ENCODE data around the gene TTC17.

DNA sequence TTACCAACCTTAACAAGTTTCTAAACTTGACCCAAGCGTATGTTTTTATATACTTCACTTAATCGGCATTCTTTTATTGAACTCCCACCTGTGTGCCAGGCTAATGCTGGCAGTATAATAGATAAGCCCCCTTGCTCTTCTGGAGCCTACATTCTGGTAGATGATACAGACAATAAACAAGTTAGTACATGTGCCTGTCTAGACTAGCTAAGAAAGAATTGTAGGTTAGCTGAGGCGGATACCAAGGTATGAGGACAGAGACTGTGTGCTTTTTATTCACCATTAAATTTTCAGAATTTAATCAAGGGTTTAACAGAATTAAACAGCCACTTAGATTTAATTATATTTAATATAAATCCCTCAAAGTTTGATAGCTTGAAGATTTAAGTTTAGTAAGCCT is 45.7 kb downstream of the TTC17 start:
- TF ChIP-seq, protein P1, sequence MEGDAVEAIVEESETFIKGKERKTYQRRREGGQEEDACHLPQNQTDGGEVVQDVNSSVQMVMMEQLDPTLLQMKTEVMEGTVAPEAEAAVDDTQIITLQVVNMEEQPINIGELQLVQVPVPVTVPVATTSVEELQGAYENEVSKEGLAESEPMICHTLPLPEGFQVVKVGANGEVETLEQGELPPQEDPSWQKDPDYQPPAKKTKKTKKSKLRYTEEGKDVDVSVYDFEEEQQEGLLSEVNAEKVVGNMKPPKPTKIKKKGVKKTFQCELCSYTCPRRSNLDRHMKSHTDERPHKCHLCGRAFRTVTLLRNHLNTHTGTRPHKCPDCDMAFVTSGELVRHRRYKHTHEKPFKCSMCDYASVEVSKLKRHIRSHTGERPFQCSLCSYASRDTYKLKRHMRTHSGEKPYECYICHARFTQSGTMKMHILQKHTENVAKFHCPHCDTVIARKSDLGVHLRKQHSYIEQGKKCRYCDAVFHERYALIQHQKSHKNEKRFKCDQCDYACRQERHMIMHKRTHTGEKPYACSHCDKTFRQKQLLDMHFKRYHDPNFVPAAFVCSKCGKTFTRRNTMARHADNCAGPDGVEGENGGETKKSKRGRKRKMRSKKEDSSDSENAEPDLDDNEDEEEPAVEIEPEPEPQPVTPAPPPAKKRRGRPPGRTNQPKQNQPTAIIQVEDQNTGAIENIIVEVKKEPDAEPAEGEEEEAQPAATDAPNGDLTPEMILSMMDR (conservative IDR thresholded peaks at IDR 0.05; ENCODE audit: low read depth, low read length) = no peak
- TF ChIP-seq EZH2 (IDR thresholded peaks at IDR 0.05; ENCODE audit: borderline replicate concordance, low read depth, low read length, poor library complexity, severe bottlenecking) = no peak

Data from A673 (cell line).